Activated naive CD4-positive, alpha-beta T cell treated with anti-CD3 and anti-CD28 coated beads, Interleukin-2, amount 10 ng/mL, durations not matched to agents 7 days and 5 days (primary cell): ENCODE data around the gene C1orf94.

Source experiments
- CTCF ChIA-PET: fragments of 350-600 bp; sonication (Branson Sonifier 250); formaldehyde crosslinking; loops from one replicate; lab custom pipeline; 2021; ENCODE audit warnings: antibody characterized with exemption; lab: Charles Lee
- DNase-seq: peaks from one replicate; pipeline ENCODE4 v3.0.0-alpha.2; 2020
- H3K27ac Mint-ChIP-seq: one replicate; pipeline ENCODE4 v1.8.0; 2021; ENCODE audit warnings: mild to moderate bottlenecking, moderate library complexity, mixed read lengths
- H3K27me3 Mint-ChIP-seq: one replicate; pipeline ENCODE4 v1.8.0; 2021; ENCODE audit warnings: mild to moderate bottlenecking, mixed read lengths
- H3K36me3 Mint-ChIP-seq: one replicate; pipeline ENCODE4 v1.8.0; 2021; ENCODE audit warnings: mixed read lengths
- H3K4me1 Mint-ChIP-seq: one replicate; pipeline ENCODE4 v1.8.0; 2021; ENCODE audit warnings: mixed read lengths
- H3K4me3 Mint-ChIP-seq: one replicate; pipeline ENCODE4 v1.8.0; 2021; ENCODE audit warnings: mild to moderate bottlenecking, moderate library complexity, mixed read lengths
- H3K9me3 Mint-ChIP-seq: one replicate; pipeline ENCODE4 v1.8.0; 2021; ENCODE audit warnings: mixed read lengths

The C1orf94 gene

DNA sequence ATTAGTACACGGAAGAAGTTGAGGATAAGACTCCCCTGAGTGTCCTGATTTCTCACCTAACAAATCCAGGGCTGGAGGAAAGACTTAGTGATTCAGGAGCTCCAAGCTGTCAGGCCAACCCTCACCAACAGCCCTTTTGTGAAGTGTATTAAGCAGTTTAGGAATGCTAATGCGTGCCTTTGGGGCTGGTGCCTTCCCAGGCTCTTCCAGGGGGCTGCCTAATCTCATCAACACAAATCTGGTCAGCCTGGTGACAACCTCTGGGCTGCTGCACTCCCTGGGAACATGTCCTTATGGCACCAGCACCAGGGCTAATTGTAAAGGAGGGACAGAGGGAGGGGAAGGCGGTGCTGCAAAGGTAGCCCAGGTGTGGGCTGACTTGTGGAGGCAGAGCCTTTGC is 27.2 kb upstream of the C1orf94 start:
- Mint-ChIP-seq H3K4me1 (no peaks in the 10 kb centered on the region), H3K4me3 (no peak overlapping the region), H3K27ac (no peak overlapping the region), H3K9me3 (no peaks in the 10 kb centered on the region), H3K27me3 (peaks cover 10% of the 10 kb centered on the region), H3K36me3 (no peaks in the 10 kb centered on the region)
- CTCF ChIA-PET: no interaction called here
- no peak for DNase-seq

DNA sequence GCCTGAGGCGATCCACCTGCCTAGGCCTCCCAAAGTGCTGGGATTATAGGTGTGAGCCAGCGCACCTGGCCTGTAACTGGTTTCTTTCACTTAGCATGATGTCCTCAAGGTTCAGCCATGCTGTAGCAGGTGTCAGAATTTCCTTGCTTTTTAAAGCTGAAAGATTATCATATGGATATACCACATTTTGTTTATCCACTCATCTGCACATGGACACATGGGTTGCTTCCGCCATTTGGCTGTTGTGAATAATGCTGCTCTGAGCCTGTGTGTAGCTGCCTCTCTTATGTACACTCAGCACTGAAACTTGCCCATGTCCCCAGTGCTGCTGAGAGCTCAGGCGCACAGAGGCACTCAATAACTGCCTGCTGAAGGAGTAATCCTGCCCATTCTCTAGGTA is 23.5 kb upstream of the C1orf94 start:
- CTCF ChIA-PET: no interaction called here
- H3K4me1 Mint-ChIP-seq: no peaks in the 10 kb centered on the region
- H3K27ac Mint-ChIP-seq: no peak overlapping the region
- DNase-seq: no peak
- H3K36me3 Mint-ChIP-seq: no peaks in the 10 kb centered on the region
- H3K4me3 Mint-ChIP-seq: no peak overlapping the region
- H3K9me3 Mint-ChIP-seq: no peaks in the 10 kb centered on the region
- peaks cover 2% of the 10 kb centered on the region for H3K27me3 Mint-ChIP-seq

GRCh38 chr1:34155860-34156259 is 20.8 kb upstream of the C1orf94 start:
- no peak overlapping the region for H3K27ac Mint-ChIP-seq
- no peak overlapping the region for H3K4me3 Mint-ChIP-seq
- no peaks in the 10 kb centered on the region for H3K9me3 Mint-ChIP-seq
- CTCF ChIA-PET: no interaction called here
- no peak for DNase-seq
- no peaks in the 10 kb centered on the region for H3K4me1 Mint-ChIP-seq
- no peaks in the 10 kb centered on the region for H3K36me3 Mint-ChIP-seq
- peaks cover 14% of the 10 kb centered on the region for H3K27me3 Mint-ChIP-seq

GRCh38 chr1:34156739-34157138 is 20.0 kb upstream of the C1orf94 start:
- H3K9me3 Mint-ChIP-seq: no peaks in the 10 kb centered on the region
- H3K27ac Mint-ChIP-seq: no peak overlapping the region

GRCh38 chr1:34162852-34163766 is 13.6 kb upstream of the C1orf94 start:
- Mint-ChIP-seq H3K27me3 (peaks cover 84% of the 10 kb centered on the region), H3K27ac (no peak overlapping the region), H3K9me3 (no peaks in the 10 kb centered on the region), H3K4me1 (peaks cover 12% of the 10 kb centered on the region), H3K4me3 (no peak overlapping the region), H3K36me3 (no peaks in the 10 kb centered on the region)
- CTCF ChIA-PET: interaction anchor here (1.0 to 1.5 kb wide), 2 partner anchors 19 to 530 kb away, joined by 3 to 12 read pairs; no protein-coding TSS in a partner anchor
- peak; percentile 36 for DNase-seq

More at GRCh38 chr1:34156739-34157138, 20.0 kb upstream of the C1orf94 start:
- H3K27me3 Mint-ChIP-seq: peaks cover 22% of the 10 kb centered on the region
- CTCF ChIA-PET: no interaction called here
- H3K36me3 Mint-ChIP-seq: no peaks in the 10 kb centered on the region
- no peak for DNase-seq
- H3K4me1 Mint-ChIP-seq: no peaks in the 10 kb centered on the region
- no peak overlapping the region for H3K4me3 Mint-ChIP-seq

- Mint-ChIP-seq H3K9me3 (no peaks in the 10 kb centered on the region), H3K36me3 (no peaks in the 10 kb centered on the region), H3K4me1 (peaks cover 12% of the 10 kb centered on the region), H3K4me3 (no peak overlapping the region), H3K27ac (no peak overlapping the region), H3K27me3 (peaks cover 88% of the 10 kb centered on the region)
- CTCF ChIA-PET: interaction anchor here (1.5 kb wide), 1 partner anchor 531 kb away, joined by 12 read pairs; no protein-coding TSS in a partner anchor
- peak; percentile 23 for DNase-seq
Observed at GRCh38 chr1:34163792-34164731, 12.6 kb upstream of the C1orf94 start.

DNA sequence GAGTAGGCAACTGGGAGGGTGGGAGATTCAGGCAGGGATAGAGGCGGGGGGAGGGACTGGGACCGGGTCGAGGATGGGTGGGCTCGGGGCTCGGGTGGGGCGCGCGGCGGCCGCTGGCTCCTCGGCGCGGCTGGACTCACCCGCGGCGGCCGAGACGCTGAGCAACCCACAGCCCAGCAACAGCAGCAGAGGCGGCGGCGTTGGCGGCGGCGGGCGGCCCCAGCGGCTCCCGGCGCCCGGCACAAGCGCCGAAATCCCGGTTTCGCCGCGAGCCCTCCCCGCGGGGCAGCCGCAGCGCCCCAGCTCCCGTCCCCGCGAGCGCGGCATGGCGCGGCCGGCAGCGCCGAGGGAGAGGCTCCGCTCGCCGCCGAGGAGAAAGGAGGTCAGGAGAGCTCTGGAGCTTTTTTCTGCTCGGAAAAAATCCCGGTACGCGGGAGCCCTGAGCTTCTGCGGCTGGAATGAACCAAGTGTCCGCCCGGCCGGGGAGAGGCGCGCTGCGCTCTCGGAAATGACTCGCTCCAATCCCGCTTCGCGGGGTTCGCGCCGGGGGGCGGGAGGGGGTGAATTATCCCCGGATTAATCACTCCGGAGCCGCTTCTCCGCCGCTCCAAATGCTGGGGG is 11.8 kb upstream of the C1orf94 start, which contains the start of gene CSMD2:
CSMD2 (minus strand) TSS at position 460 of the 621 bp plus-strand sequence; CDS start at position 327, 133 bp downstream.
- DNase-seq: no peak
- H3K4me1 Mint-ChIP-seq: peaks cover 12% of the 10 kb centered on the region
- H3K36me3 Mint-ChIP-seq: no peaks in the 10 kb centered on the region
- CTCF ChIA-PET: no interaction called here
- H3K4me3 Mint-ChIP-seq: no peak within 1 kb of the TSS
- no peak within 1 kb of the TSS for H3K27ac Mint-ChIP-seq
- no peaks in the 10 kb centered on the region for H3K9me3 Mint-ChIP-seq
- peaks cover 90% of the 10 kb centered on the region for H3K27me3 Mint-ChIP-seq

DNA sequence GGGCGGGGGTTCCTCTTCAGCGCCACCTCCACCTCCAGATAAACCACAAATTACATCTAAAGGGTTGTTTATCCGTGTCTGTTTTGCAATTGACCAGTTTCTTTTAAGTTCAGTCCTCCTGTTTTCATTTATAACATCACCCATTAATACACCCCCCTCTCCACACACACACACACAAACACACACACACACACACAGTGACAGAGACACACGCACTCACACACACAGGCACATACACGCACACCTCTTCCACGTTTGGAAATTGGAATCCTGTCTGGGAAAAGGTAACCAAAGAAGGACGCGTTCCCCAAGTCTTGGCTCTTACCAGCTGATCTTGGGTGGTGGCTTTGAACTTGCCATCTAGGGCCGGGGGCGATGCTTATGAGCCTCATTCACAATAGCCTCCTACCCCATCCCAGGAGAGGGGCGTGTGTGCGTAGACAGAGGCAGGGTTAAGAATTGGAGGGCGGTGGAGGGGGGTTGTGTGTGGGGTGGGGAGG is 11.2 kb upstream of the C1orf94 start:
- no peak for DNase-seq
- Mint-ChIP-seq H3K27me3 (peaks cover 92% of the 10 kb centered on the region), H3K27ac (no peak overlapping the region), H3K4me3 (no peak overlapping the region), H3K36me3 (no peaks in the 10 kb centered on the region), H3K4me1 (peaks cover 12% of the 10 kb centered on the region), H3K9me3 (no peaks in the 10 kb centered on the region)
- CTCF ChIA-PET: no interaction called here

GRCh38 chr1:34166191-34166624 is 10.5 kb upstream of the C1orf94 start:
- H3K4me3 Mint-ChIP-seq: no peak overlapping the region
- H3K9me3 Mint-ChIP-seq: no peaks in the 10 kb centered on the region
- H3K27ac Mint-ChIP-seq: no peak overlapping the region
- peaks cover 12% of the 10 kb centered on the region for H3K4me1 Mint-ChIP-seq
- CTCF ChIA-PET: no interaction called here
- peaks cover 95% of the 10 kb centered on the region for H3K27me3 Mint-ChIP-seq
- H3K36me3 Mint-ChIP-seq: no peaks in the 10 kb centered on the region
- DNase-seq: no peak

DNA sequence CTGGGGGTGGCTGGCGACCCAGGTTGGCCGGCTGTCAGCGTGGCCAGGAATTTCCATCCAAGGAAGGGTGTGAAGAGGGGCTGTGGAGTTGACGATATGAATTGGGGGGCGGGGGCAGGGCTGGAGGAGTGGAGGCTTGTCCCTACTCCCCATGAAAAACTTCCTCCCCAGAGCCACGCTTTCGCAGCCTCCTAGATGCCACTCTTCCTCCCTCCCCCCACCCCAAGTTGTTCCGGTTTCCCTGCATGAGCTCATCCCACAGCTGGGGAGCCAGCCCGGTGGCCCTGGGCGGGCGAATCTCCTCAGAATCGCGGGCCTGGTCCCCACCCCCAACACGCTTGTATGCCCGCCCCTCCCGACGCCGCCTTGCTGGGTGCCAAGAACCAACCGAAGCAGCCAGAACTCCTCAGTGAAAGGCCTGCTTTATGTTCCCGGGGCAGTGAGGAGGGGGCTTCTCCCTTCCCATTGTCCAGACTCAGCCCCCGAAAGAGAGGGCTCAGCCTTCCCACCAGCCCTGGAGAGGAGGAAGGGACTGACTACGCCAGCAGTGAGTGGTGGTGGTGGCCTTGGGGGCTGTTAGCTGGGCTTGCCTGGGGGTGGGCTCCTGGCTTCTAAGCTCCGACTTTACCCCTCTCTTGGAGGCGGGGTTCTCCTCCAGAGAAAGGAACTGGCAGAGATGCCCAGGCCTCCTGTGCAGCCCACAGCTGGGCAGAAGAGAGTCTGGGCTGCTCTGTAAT is 9.9 kb upstream of the C1orf94 start:
- no peaks in the 10 kb centered on the region for H3K36me3 Mint-ChIP-seq
- no peak for DNase-seq
- no peaks in the 10 kb centered on the region for H3K9me3 Mint-ChIP-seq
- peaks cover 89% of the 10 kb centered on the region for H3K27me3 Mint-ChIP-seq
- no peak overlapping the region for H3K27ac Mint-ChIP-seq
- H3K4me3 Mint-ChIP-seq: no peak overlapping the region
- CTCF ChIA-PET: interaction anchor here (0.6 kb wide), 1 partner anchor 319 kb away, joined by 3 read pairs; no protein-coding TSS in a partner anchor
- peaks cover 12% of the 10 kb centered on the region for H3K4me1 Mint-ChIP-seq

DNA sequence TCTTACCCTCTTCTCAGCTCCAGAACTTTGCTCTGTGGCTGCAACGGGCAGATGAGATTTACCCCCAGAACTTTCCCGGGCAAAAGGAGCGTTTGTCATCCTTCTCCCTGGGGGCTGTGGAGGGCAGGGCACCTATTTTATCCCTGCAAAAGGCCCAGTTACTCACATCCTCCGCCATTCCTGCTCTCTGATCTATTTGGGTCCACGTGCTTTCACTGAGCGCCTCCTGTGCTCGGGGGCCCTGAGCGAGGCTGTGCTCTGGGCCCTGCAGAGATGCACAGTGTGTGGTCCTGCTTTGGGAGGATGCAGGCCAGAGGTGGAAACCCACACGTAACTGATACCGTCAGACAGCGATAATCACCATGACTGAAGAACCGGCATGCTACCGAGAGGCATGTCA is 9.3 kb upstream of the C1orf94 start:
- no peak for DNase-seq
- no peak overlapping the region for H3K4me3 Mint-ChIP-seq
- CTCF ChIA-PET: no interaction called here
- H3K9me3 Mint-ChIP-seq: no peaks in the 10 kb centered on the region
- peaks cover 83% of the 10 kb centered on the region for H3K27me3 Mint-ChIP-seq
- peaks cover 12% of the 10 kb centered on the region for H3K4me1 Mint-ChIP-seq
- no peaks in the 10 kb centered on the region for H3K36me3 Mint-ChIP-seq
- no peak overlapping the region for H3K27ac Mint-ChIP-seq

GRCh38 chr1:34175744-34176143 is 963 bp upstream of the C1orf94 start:
- H3K27me3 Mint-ChIP-seq: peaks cover 36% of the 10 kb centered on the region
- H3K36me3 Mint-ChIP-seq: no peaks in the 10 kb centered on the region
- no peak overlapping the region for H3K4me3 Mint-ChIP-seq
- no peak overlapping the region for H3K27ac Mint-ChIP-seq
- CTCF ChIA-PET: no interaction called here
- no peaks in the 10 kb centered on the region for H3K9me3 Mint-ChIP-seq
- DNase-seq: no peak
- H3K4me1 Mint-ChIP-seq: no peaks in the 10 kb centered on the region

- H3K4me1 Mint-ChIP-seq: no peaks in the 10 kb centered on the region
- DNase-seq: no peak
- H3K27ac Mint-ChIP-seq: no peak overlapping the region
- no peaks in the 10 kb centered on the region for H3K9me3 Mint-ChIP-seq
- peaks cover 42% of the 10 kb centered on the region for H3K27me3 Mint-ChIP-seq
- CTCF ChIA-PET: no interaction called here
- H3K4me3 Mint-ChIP-seq: no peak overlapping the region
- H3K36me3 Mint-ChIP-seq: no peaks in the 10 kb centered on the region
Observed at GRCh38 chr1:34178072-34178471, 1.4 kb downstream of the C1orf94 start.
